GM21381 (cell line): ENCODE results near the gene TNFRSF4.
"Not testable (repeated sequence)": the region's sequence is repeated elsewhere in the genome, so short reads cannot be mapped to it uniquely, and the experiment has no call there.

Experiments
- ATAC-seq: cut with Tn5 transposase; IDR thresholded peaks from one replicate; pipeline ENCODE4 v1.9.1; 2021; ENCODE audit warnings: mild to moderate bottlenecking, moderate library complexity; ENCODE audit not compliant: unreplicated experiment

Gene TNFRSF4

GRCh38 chr1:1183833-1184775, 29.8 kb downstream of the TNFRSF4 start:
- no peak for ATAC-seq

DNA sequence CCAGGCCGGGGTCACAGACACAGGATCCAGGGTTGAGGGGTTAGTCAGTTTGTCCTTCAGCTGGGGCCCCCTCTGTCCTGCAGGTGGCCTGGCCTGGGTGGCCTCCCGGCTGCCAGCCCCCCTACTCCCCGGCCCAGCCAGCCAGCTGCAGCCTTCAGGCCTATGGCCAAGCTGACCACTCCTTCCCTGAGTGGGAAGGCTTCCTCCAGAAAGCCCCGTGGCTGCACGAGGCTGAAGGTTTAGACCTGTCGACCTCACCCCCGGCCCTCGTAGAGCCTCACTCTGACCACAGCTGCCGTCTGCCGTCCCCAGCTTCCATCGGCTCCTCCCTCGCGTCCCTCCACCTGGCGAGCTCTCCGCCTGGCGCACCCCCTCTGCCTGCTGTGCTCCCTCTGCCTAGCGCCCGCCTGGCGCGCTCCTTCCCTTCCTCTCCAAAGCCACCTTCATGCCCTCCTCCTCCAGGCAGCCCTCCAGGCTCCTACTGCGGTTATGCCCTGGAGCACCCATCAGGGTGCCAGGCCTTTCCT, 30.7 kb downstream of the TNFRSF4 start:
- no peak for ATAC-seq

GRCh38 chr1:1182491-1183220, 31.3 kb downstream of the TNFRSF4 start:
- no peak for ATAC-seq

DNA sequence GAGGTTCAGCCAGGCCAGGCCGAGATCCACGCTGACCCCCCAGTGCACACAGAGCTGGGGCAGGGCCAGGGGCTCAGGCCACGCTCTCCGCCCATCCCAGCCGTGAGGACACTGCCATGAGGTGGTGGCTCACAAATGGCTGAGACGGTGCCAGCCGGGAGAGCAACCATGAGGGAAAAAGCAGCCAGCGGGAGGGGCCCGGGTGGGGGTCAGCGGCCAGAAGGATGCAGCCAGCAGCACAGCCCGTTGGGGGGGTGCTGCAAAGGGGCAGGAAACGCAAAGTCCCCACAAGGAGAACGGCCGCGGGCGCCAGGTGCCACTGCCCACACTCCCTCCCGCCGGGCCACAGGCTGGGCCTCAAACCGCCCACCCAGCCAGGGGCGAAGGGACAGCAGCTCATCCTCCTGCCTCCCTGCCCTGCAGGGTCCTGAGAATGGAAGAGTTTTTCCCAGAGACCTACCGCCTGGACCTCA, 32.0 kb downstream of the TNFRSF4 start:
- ATAC-seq = no peak

DNA sequence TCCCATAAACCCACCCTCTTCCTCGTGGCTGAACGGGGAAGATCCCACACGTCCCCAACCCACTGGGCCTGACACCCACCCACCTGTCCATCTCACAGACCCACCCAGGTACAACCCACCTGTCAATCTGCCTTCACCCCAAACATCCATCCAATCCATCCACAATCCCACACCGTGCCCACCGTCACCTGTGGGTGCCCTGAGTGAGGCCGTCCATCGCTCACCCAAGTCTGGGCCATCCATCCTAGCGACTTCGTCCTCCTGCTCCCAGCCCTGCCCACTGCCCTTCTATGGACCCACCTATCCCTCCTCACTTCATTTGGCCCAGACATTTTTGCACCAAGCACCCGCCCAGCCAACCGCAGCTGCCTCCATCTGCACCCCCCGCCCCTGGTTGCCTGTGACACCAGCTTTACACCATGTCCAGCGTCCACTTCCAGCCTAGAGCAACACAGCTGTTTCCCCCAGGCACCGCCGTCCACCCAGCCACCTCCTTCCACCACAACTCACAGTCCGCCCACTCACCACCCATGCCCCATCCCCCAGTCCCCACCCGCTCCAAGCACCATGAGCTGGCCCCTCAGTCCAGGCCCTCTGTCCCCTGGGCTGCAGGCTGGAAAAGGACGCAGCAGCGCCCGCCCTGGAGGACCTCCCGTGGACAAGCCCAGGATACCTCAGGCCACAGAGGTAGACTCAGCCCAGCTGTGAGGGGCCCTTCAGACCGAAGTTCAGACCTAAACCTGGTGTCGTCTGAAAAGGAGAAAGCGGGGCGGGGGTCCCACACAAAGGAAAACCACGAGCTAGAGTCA, 32.6 kb downstream of the TNFRSF4 start:
- ATAC-seq = no peak

GRCh38 chr1:1179983-1180861, 33.7 kb downstream of the TNFRSF4 start:
- no peak for ATAC-seq

- no peak for ATAC-seq
Observed at GRCh38 chr1:1179346-1179982, 34.5 kb downstream of the TNFRSF4 start.

GRCh38 chr1:1178794-1179331, 35.1 kb downstream of the TNFRSF4 start:
- ATAC-seq = no peak

DNA sequence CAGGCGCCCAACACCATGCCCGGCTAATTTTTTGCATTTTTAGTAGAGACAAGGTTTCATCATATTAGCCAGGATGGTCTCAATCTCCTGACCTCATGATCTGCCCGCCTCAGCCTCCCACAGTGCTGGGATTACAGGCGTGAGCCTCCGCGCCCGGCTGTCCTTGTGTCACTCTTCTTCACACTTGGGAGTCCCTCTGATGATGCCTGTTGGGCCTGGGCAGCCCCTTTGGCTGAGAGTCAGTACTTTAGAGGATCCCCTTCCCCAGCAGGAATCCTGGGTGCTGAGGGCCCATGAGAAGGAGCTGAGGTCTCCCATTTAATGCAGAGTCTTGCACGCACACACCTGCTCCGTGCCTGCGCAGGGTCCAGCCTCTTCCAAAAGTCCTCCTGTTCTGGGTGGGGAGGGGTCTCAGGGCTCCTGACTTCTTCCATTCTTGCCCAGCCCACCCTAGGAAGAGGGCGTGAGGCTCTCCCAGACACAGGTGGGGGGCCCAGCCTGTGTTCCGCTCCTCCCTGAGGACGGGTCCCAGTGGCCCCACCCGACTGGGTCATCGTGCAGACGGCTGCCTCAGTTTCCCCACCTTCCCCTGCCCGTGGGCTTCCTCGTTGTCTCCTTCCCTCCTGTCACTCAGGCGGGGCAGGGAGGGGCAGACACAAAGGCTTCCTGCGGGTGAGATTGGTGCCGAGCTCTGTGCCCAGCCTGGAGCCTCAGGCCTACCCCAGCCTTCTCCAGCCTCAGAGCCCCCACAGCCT, 36.3 kb downstream of the TNFRSF4 start:
- no peak for ATAC-seq

DNA sequence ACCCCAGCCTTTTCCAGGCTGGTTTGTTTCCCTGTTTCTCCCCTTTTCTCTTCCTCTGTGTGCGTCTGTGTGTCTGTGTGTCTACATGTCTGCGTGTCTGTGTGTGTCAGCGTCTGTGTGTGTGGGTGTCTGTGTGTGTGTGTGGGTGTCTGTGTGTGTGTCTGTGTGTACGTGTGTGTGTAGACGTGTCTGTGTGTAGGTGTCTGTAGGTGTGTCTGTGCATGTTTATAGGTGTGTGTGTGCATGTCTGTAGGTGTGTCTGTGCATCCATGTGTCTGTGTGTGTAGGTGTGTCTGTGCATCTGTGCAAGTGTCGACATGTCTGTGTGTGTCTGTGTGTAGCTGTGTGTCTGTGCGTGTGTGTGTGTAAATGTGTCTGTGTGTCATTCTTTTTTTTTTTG, 37.0 kb downstream of the TNFRSF4 start:
- no peak for ATAC-seq

GRCh38 chr1:1176063-1176761, 37.7 kb downstream of the TNFRSF4 start:
- ATAC-seq = not testable (repeated sequence)

GRCh38 chr1:1175221-1176062, 38.5 kb downstream of the TNFRSF4 start:
- ATAC-seq = no peak

GRCh38 chr1:1173793-1174415, 40.0 kb downstream of the TNFRSF4 start, which contains the start of gene TTLL10:
Gene TTLL10, plus strand, starts transcription at chr1:1173880. Its CDS starts 5,336 bp downstream, at chr1:1179216.
- no peak for ATAC-seq

- ATAC-seq = no peak
Observed at GRCh38 chr1:1173061-1173792, 40.7 kb downstream of the TNFRSF4 start.

DNA sequence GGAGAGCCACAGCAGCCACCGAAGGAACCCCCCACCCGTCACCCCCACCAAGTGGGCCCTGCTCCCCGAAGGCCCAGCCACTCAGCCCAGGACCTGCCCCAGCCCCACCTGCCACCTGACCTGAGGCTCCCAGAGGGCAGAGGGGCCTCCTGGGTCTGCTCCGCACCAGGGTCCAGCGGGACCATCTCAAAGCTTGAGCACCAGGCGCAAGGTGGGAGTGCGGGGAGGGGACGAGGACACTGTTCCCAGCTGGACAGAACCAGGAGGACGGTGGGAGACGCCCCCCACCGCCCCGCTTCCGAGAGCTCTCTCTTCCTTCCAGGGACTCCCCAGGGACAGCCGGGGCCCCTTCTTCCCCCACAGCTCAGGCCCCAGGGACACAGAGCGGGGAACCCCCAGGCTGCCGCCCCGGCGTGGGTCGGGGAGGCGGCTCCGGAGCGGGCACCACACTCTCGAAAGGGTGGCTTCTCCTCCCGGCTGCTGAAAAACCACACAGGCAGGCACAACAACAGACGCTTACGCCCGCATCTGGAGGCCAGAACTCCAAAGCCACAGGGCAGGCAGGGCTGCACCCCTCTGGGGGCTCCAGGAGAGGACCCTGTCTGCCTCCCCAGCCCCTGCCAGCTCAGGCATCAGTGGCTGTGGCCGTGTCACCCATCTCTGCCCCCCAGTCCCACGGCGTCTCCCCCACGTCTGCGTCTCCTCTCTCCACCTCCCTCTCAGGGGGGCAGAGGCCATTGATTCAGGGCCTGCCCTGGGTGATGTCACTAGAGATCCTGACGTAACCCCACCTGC, 42.2 kb downstream of the TNFRSF4 start:
- no peak for ATAC-seq
